ENCODE results near the gene RIPOR2. TPM values are rescaled to one million over a fixed set of nuclear protein-coding genes. Genes with fewer than 3 reads are reported as not detected.

RIPOR2 gene
- total and polyA plus RNA-seq, 2 of the 13 experiments (the other 11 are each of a cell fraction or from before 2014, with no cell fraction given), result 0.02 to 0.05 TPM

DNA sequence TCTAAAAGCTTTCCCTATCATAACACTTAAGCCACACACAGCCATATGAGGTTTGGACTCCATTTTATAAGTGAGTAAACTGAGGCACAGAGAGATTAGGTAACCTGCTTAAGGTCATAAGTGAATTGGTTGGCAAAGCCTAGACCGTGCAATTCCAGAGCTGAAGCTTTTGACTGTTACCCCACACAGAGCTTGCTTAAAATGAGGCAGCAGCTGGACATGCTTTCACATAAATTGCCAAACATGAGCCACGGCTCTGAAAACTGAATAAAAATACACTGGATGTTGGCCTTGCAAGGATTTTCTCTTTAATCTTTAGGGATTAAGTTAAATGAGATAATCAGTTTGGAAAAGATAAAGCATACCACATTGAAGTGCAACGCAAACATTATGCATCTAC is 2.5 kb downstream of the RIPOR2 start:
- DNase-seq (ENCODE audit: low spot score), result no peak
- H3K9me3 ChIP-seq (ENCODE audit: low read length), result no peaks in the 10 kb centered on the region
- no TSS peak for BruUV-seq (replicated peaks)
- no peaks in the 10 kb centered on the region for H4K20me1 ChIP-seq (ENCODE audit: insufficient read depth, low read length)
- intact Hi-C loops (cut with micrococcal nuclease; ENCODE audit: unreplicated experiment), result no loop called here
- H3K79me2 ChIP-seq (ENCODE audit: insufficient read depth, low read length), result no peaks in the 10 kb centered on the region
- no peak overlapping the region for H3K4me3 ChIP-seq (replicated peaks in 1 of 3; ENCODE audit: insufficient read depth in 1 of 3, low read depth in 2 of 3, low read length in 3 of 3)
- H3K9ac ChIP-seq (ENCODE audit: insufficient read depth, low read depth, low read length), result no peak overlapping the region
- in situ Hi-C loops (cut with HindIII; ENCODE audit: extremely low pct_ligation_motif_present, low pct_unique_long_range_greater_than_20kb), result no loop called here
- no peak overlapping the region for H3K27ac ChIP-seq (ENCODE audit: extremely low read length, insufficient read depth, low read length)
- no peak overlapping the region for H3K4me2 ChIP-seq (ENCODE audit: low read depth, low read length)
- peaks cover 0 to 5% of the 10 kb centered on the region in 2 experiments; a peak in 1 of 5 replicates for H3K27me3 ChIP-seq (ENCODE audit: control insufficient read depth in 1 of 2, insufficient read depth in 2 of 2, low read length in 2 of 2)
- FAIRE-seq, result no peak
- CTCF ChIA-PET (ENCODE audit: low intra/inter-chr PET ratio, low total read pairs), result no interaction called here
- 10% methylated on average over 3 of the region's 3 CpGs for WGBS (ENCODE audit: low lambda C conversion rate)
- H3K4me1 ChIP-seq (ENCODE audit: insufficient read depth, low read length), result no peaks in the 10 kb centered on the region
- TF ChIP-seq, protein P1, sequence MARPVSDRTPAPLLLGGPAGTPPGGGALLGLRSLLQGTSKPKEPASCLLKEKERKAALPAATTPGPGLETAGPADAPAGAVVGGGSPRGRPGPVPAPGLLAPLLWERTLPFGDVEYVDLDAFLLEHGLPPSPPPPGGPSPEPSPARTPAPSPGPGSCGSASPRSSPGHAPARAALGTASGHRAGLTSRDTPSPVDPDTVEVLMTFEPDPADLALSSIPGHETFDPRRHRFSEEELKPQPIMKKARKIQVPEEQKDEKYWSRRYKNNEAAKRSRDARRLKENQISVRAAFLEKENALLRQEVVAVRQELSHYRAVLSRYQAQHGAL (CRISPR knock-in tag; IDR thresholded peaks at IDR 0.05; ENCODE audit: not compliant biosample characterization), result no peak
- no peak for TF ChIP-seq NFIB (CRISPR knock-in tag; IDR thresholded peaks at IDR 0.05; ENCODE audit: borderline replicate concordance)
- no peak for TF ChIP-seq HMG20B (CRISPR knock-in tag; conservative IDR thresholded peaks at IDR 0.05)
- TF ChIP-seq MED13 (CRISPR knock-in tag; IDR thresholded peaks at IDR 0.05), result no peak
- TF ChIP-seq ZBTB38 (CRISPR knock-in tag; IDR thresholded peaks at IDR 0.05), result no peak
- no peak for TF ChIP-seq ADNP (CRISPR knock-in tag; IDR thresholded peaks at IDR 0.05)
- TF ChIP-seq ZNF232 (CRISPR knock-in tag; IDR thresholded peaks at IDR 0.05; ENCODE audit: borderline replicate concordance), result no peak
- no peak for TF ChIP-seq ZBTB37 (CRISPR knock-in tag; IDR thresholded peaks at IDR 0.05)
- TF ChIP-seq TCF7 (IDR thresholded peaks at IDR 0.05; ENCODE audit: low read depth), result no peak
- TF ChIP-seq, protein P2, sequence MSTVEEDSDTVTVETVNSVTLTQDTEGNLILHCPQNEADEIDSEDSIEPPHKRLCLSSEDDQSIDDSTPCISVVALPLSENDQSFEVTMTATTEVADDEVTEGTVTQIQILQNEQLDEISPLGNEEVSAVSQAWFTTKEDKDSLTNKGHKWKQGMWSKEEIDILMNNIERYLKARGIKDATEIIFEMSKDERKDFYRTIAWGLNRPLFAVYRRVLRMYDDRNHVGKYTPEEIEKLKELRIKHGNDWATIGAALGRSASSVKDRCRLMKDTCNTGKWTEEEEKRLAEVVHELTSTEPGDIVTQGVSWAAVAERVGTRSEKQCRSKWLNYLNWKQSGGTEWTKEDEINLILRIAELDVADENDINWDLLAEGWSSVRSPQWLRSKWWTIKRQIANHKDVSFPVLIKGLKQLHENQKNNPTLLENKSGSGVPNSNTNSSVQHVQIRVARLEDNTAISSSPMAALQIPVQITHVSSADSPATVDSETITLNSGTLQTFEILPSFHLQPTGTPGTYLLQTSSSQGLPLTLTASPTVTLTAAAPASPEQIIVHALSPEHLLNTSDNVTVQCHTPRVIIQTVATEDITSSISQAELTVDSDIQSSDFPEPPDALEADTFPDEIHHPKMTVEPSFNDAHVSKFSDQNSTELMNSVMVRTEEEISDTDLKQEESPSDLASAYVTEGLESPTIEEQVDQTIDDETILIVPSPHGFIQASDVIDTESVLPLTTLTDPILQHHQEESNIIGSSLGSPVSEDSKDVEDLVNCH (CRISPR knock-in tag; IDR thresholded peaks at IDR 0.05), result no peak
- TF ChIP-seq, protein P3, sequence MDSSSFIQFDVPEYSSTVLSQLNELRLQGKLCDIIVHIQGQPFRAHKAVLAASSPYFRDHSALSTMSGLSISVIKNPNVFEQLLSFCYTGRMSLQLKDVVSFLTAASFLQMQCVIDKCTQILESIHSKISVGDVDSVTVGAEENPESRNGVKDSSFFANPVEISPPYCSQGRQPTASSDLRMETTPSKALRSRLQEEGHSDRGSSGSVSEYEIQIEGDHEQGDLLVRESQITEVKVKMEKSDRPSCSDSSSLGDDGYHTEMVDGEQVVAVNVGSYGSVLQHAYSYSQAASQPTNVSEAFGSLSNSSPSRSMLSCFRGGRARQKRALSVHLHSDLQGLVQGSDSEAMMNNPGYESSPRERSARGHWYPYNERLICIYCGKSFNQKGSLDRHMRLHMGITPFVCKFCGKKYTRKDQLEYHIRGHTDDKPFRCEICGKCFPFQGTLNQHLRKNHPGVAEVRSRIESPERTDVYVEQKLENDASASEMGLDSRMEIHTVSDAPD (CRISPR knock-in tag; IDR thresholded peaks at IDR 0.05), result no peak
- TF ChIP-seq THYN1 (CRISPR knock-in tag; IDR thresholded peaks at IDR 0.05; ENCODE audit: borderline replicate concordance, low read depth), result no peak
- TF ChIP-seq ZC3H13 (CRISPR knock-in tag; IDR thresholded peaks at IDR 0.05), result no peak
- no peak for TF ChIP-seq ZNF772 (CRISPR knock-in tag; IDR thresholded peaks at IDR 0.05)
- H2AFZ ChIP-seq (ENCODE audit: low read length), result no peak overlapping the region
- ATAC-seq, result no peak
- POLR2A ChIA-PET, result no interaction called here
- no peaks in the 10 kb centered on the region for H3K36me3 ChIP-seq (replicated peaks in 1 of 2; ENCODE audit: control insufficient read depth in 1 of 2, insufficient read depth in 2 of 2, low read length in 2 of 2)
